GM18498 (cell line): ENCODE measurements around the gene TAF1B.
A peak's percentile ranks its signal among the peaks of the same experiment; 100 is the strongest.
"Not testable (repeated sequence)": the region's sequence is repeated elsewhere in the genome, so short reads cannot be mapped to it uniquely, and the experiment has no call there.

Source experiments
- ATAC-seq: cut with Tn5 transposase; IDR thresholded peaks from one replicate; pipeline ENCODE4 v1.9.1; 2021; ENCODE audit warnings: mild to moderate bottlenecking, moderate library complexity; ENCODE audit not compliant: unreplicated experiment

The TAF1B gene

DNA sequence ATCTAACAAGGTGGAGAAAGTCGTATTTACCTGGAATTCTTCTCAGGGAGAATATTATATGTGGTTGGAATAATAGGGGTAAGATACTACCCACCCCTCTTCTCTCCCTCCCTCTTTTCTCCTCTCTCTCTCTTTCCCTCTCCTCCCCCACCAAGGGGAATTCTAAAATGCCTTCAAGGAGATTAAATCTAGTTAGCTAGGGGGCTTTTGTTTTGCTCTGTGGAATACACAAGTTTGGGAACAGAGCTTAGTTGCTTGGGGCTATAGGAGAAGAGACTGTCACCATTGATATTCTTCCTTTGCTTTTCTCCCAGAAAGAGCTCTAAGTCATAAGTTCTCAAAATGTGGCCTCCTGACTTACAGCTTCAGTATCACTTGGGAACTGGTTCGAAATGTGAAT lies 34.5 kb downstream of the TAF1B start:
- ATAC-seq = no peak

DNA sequence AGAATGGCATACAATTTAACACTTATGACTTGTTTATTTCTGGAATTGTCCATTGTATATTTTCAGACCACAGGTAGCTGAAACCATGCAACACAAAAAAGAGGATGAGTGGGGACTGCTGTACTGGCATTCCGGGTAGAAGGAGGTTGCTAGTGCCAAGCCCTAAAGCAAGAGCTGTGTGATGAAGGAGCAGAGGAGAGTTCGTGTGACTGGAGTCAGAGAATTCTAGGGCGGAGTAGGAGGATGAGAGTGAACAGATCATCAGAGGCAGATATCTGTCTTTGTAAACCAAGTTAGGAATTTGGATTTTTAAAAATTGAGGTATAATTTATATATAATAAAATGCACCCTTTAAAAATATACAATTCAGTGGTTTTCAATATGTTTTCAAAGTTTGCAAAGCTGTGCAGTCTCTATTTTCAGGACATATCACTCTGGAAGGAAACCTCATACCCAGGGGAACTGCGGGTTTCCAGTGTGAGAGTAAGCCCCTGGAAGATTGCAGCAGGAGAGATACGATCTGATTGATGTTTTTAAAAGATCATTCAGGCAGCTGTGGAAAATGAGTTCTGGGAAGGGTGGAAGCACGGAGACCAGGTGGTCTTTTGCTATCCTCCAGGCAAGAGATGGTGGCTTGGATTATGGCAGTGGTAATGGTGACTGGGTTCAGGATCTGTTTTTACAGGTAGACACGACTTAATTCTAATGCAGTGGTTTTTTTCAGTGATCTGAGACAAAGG lies 36.4 kb downstream of the TAF1B start:
- no peak for ATAC-seq

DNA sequence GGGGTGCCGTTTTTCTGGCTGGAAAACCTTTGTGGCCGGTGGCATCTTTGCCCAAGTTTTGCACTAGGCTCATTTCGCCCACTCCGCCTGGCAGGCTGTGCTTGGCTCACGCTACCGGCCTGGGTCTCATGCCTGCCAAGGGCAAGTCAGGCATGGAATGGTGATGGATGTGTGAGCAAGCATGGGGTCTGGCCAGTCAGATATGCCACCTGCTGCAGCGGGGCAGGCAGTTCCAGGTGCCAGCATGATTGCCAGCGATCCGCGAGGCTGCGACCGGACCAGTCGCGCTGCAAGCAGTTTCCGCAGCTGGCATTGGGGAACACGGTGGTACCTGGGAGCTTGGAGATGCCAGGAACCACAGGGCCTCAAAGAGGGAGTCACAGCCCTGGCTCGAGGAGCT lies 40.6 kb downstream of the TAF1B start:
- ATAC-seq = no peak

DNA sequence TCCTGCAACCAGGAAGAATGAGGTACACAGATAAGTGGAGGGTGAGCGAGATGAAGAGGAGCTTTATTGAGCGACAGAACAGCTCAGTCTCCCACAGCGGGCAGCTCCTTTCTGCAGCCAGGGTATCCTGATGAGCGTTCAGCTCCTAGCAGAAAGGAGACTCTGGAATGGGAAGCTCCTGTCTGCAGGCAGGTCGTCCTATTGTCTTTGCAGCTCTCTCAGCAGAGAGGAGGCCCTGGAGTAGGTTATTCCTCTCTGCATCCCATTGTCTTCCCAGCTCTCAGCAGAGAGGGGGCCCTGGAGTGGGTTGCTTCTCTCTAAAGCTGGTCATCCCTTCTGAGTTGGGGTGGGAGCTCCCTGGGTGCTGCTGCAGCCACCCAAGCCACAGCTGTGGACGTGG lies 41.2 kb downstream of the TAF1B start:
- no peak for ATAC-seq

DNA sequence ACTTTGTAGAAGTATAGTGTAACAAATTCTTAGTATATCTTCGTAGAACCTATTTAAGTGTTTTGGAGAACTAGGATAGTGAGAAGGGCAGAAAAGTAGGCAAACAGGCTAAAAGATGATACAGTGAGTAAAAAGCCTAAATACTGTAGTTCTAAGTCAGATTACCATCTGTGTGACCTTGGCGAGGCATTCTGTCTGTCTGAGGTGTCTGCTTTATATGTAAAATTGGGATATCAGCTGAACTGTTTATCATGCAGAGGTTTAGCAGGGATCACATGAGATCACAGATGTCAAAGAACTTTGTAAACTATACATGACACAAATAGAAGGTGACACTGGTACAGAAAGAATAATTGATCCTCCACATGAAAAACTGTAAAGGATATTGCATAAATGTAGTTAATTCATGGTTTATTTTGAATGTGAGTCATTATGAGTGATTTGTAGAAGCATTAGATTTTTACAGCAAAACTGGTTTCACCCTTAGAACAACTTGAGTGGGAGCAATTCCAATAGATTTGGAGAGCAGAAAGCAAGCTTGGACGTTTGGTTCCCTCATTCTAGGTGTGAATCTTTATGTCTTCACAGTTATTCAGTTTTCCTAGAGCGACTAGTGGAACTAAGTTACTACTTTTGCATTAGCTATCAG lies 41.9 kb downstream of the TAF1B start:
- no peak for ATAC-seq

DNA sequence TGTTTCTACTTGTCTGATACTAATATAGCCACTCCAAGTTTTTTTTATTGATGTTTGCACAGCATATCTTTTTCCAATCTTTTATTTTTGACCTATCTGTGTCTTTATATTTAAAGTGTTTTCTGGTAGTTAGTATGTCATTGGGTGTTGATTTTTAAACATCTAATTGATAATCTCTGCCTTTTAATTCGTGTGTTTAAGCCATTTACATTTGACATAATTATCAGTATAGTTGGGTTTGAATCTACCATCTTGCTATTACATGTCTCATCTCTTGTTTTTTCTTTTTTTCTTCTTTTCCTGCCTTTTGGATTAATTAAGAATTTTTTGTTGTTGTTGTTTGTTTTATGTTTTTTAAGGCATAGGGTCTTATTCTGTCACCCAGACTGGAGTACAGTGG lies 44.2 kb downstream of the TAF1B start:
- ATAC-seq = no peak

DNA sequence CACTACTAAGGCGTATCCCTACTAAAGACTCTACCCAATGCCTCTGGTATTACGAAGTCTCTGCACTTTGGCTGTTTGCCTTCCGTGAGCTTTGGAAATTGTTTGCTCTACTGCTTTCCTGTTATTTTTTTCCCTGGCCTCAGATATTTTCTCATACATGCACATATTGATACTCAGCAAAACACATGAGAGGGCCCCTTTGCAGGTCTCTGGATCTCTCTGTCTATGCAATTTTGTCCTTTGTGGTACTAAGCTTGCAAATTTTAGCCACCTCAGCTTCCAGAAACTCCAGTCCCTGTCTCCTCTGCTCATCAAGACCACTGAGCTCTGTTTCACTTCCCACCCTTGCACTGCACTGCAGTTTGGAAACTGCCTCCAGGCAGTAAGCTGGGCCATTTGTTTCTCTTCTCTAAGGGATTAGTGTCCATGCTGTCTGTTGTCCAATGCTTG lies 46.6 kb downstream of the TAF1B start:
- ATAC-seq = no peak

DNA sequence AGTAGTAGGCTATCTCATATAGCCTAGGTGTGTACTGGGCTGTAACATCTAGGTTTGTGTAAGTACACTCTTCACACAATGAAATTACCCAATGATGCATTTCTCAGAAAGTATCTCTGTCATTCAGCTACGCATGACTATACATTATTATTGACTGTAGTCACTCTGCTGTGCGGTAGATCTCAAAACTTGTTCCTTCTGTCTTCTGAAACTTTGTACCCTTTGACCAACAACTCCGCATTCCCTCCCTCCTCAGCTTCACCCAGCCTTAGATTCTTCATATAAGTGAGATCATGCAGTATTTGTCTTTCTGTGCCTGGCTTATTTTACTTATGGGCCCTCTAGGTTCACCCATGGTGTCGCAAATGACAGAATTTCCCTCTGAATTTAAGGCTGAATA lies 49.0 kb downstream of the TAF1B start:
- ATAC-seq = no peak

DNA sequence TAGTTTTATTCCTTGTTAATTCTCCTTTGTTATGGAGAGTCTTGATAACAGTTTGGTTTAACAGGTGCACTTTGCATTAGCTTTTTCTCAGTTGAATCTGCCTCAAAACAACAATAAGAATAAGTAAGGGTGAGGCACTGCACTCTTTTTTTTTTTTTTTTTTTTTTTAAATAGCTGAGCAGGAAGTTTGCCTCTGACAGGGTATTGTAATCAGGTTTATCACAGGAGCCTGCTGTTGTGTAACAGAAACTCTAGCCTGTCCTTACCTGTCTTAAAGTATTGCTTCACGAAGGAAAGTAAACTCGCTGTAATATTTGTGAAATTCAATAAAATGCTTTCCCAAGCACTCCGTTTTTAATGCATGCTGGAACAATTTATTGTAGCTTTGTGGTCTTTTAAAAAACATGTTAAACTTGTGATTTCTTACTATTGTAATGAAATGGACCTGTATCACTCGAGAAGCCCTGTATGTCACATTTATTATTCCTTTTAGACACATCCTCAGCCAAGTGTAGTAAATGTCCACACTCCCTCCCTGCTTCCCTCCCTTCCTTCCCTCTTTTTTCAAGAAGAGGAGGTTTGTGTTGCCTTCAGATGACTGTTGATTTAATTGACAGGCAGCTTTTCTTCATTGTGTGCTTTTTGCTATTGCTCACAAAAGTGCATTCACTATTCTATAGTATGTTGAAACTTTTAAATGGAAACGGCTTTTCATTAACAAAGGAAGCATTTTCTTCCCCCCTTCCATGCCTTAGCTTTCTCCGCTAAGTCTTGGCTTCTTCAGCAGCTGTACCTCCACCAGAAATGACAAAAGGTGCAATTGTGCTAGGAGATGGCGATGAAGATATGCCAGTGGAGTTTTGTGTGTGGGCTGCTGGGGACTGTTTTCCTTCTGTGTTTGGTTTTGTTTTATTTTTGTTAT lies 52.7 kb downstream of the TAF1B start:
- ATAC-seq = no peak

DNA sequence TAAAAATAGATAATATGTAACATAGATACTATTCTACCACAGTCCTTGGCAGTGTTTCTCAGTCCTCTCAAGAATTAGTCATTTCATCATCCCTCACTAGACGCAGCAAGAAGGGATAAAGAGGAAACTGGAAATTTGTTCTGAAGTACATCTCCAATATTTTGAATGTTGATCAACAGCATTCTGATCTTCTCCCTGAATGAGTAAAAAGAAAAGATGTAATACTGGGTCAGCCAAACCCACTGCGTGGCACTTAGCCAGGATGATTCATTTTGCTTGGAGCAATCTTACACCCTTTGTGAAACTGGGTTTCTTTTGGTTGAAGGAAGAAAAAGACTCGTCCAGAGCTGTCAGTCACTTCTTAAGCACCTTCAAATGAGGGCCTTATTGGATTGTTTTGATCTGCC lies 54.1 kb downstream of the TAF1B start:
- peak; percentile 71 for ATAC-seq

DNA sequence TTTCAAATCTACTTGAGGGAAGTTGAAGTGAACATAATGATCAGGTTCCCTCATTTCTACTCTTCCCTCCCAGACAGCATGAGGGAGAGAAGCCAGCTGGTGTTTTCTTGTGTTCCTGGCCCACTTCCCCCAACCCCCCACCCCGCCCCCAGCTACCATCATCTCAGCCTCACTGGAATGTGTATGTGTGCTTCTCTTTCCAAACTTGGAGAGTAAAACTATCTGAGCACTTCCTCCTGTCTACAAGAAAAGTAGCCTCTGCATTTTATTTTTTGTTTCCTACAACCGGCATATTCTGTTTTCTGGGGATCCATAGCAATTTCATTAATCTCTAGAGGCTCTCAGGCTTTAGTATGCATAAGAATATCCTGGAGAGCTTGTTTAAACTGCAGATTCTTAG lies 54.6 kb downstream of the TAF1B start:
- ATAC-seq = no peak

DNA sequence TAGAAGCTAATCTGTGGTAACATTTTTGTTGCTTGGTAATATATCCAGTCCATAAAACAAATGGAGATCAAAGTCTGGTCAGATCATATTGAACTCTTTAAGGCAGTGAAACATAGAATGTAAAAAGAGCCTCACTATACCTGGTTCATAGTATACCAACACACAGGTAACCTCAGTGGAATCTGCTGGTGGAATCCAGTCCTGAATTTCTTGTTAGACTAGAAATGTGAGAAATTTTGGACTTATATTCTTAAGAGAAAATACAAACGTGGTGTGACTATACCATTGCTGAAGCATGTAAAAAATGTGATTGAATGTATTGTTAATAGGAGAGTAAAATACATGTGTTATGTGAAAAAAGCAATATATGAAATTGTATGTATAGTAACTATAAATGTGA lies 62.1 kb downstream of the TAF1B start:
- no peak for ATAC-seq

DNA sequence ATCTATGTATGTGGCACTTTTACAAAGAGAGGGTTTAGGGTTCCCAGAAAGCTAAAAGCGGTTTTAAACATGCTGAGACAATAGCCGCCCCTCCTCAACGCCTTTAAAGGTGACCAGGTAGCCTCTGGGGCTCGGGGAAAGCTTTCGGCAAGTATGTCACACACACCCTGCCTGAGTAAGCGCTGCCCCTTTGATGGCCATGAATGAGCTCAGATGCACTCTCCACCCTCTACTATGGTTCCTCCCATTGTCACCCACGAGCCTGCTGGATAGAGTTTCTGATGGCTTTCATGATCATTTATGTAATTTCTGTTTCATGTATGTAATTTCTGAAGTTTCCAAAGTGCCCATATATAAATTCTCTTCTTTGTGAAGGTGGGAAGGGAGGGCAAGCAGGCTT lies 64.1 kb downstream of the TAF1B start:
- ATAC-seq = no peak

DNA sequence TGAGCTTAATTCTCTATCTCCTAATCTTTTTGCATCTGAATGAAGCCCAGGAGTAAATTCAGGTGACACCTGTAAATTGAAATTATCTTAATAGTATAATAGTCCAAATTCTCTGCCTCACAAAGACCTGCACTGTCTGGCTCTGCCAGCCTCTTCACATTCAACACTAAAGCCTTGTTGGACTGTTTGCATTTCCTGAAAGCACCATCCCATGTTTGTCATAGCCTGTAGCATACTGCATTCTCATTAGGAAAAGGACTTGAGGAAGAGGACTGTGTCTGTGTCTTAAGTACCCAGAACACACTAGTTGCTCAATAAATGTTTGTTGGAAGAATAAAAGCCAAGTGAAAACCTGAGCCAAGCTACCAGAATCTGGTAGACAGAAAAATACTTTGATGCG lies 65.4 kb downstream of the TAF1B start:
- ATAC-seq = no peak

DNA sequence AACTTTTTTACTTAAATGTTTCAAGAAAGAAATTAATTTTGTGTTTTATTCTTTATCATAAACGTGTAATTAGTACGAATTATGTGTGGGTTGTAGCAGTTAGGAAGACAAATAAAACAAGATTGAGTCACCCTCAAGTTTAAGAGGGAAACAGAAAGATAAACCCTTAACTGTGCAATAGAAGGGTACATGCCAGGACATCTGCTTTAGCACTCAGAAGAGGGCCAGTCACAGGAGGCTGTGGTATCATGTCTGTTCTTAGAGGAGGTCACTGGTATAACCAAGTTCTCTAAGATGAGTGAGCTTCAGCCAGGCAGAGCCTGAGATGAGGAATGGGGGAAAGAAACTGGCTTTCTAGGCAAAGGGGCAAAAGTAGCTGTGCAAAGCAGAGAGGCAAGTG lies 65.8 kb downstream of the TAF1B start:
- ATAC-seq = no peak

DNA sequence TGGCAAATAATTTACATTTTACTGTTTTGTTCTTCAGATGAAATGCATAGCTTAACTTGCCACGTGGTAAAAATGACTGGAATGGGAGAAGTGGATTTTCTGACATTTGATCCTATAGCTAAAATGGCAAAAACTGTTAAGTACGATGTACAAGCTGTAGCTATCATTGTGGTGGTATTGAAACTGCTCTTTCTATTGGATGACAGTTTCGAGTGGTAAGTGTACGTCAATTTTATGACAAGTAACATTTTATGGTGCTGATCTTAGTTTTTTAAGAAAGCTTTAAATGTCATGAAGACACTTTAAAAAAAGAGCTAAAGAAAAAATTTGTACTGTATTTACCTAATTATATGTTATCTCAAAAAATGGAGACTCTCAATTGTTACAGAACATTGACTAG lies 67.4 kb downstream of the TAF1B start:
- no peak for ATAC-seq

DNA sequence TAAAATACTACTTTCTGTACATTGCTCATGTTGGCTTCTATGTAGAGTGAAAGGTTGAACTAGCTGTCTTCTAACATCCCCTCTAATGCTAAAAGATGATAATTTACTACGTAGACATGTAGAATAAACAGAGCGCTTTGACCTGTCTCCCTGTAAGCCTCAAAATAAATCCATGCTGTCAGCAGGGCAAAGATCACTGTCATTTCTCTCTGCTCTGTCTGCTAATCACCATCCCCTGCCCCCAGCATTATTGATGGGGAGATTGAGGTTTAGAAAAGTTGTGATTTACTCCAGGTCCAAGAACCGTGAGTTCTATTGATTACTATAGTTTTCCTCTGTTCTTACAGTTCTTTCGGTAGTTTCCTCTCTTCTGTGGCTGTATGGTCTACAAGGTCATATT lies 69.2 kb downstream of the TAF1B start:
- ATAC-seq = no peak

DNA sequence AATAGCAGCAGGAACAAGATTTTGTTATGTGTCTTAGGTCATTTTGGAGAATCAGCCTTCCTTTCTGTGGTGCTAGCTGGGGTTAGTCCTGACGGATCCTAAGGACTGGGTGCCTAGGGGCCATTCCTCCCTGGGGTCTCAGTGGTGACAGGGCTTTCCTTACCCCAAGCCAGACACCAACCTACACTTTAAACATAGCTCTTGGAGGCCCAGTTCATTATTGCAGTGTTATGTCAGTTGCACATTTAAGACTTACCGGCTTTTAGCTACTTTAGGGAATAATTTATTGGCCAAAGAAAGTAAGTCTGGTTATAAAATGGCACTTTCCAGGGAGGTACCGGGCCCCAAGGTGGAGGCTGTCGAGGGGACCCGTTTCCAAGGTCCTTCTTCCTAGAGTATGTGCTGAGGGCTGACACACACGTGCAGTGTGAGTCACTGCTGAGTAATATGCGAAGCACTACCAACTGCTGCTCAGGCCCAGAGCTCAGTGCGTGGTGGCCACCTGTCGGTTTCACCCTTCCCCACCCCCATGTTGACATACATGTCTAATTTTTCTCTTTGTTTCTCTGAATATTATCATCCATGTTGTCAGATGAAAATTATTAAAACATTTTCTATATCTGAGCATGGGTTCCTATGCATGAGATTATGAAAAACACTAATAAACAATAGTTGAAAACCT lies 71.3 kb downstream of the TAF1B start:
- peak; percentile 97 for ATAC-seq

DNA sequence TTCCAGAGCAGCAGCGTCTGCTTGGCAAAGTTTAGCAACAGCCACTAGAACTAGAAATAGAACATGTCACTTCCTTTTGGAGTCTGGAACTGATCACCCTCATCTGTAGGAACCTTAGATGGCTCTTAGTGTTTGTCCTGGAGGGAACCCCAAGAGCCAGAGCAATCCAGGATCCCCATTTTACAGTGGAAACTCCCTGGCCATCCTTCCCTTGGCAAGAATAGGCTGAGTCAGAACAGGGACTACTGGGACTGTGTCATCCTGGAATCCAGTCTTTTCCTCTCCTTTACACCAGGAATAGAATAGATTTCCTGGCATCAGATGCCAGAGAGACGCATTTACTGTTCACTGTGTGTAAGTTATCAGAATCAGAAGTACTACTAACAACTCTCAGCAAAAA lies 75.0 kb downstream of the TAF1B start:
- no peak for ATAC-seq

DNA sequence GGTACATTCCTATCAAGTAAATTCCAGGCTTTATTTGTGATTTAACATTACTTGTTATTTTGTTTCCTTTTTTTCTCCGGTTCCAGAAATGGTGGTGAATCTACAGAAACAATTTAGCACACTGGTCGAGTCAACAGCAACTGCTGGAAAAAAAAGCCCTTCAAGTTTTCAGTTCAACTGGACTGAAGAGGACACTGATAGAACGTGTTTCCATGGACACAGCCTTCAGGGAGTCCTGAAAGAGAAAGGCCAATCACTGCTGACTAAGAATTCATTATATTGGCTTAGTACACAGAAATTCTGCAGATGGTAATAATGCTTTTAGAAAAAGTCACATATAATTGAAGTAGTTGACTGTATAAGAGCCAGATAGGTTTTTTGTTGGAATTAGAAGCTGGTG lies 76.2 kb downstream of the TAF1B start:
- ATAC-seq = no peak

DNA sequence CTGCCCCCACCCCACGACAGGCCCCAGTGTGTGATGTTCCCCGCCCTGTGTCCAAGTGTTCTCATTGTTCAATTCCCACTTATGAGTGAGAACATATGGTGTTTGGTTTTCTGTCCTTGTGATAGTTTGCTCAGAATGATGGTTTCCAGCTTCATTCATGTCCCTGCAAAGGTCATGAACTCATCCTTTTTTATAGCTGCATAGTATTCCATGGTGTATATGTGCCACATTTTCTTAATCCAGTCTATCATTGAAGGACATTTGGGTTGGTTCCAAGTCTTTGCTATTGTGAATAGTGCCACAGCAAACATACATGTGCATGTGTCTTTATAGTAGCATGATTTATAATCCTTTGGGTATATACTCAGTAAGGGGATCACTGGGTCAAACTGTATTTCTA lies 83.7 kb downstream of the TAF1B start:
- ATAC-seq = not testable (repeated sequence)
